ENCODE measurements around the gene KMT2B.

KMT2B gene

GRCh38 chr19:35783469-35784434 lies 65.9 kb downstream of the KMT2B start:
- DNase-seq: no peak

- no peak for DNase-seq
Observed at GRCh38 chr19:35784503-35785338, 66.9 kb downstream of the KMT2B start.

GRCh38 chr19:35785339-35785627 lies 67.5 kb downstream of the KMT2B start:
- no peak for DNase-seq

GRCh38 chr19:35786299-35787160 lies 68.7 kb downstream of the KMT2B start:
- DNase-seq: no peak

- DNase-seq: no peak
Observed at GRCh38 chr19:35787227-35787799, 69.5 kb downstream of the KMT2B start.

All from DMS153 (cell line).